G401.6 (cell line): ENCODE results near the gene HIC2.
A peak's percentile ranks its signal among the peaks of the same experiment; 100 is the strongest.
"Not testable (repeated sequence)": the region's sequence is repeated elsewhere in the genome, so short reads cannot be mapped to it uniquely, and the experiment has no call there.

Experiments
- FAIRE-seq: peaks from 2 replicates; lab custom pipeline; 2012; peaks lifted over from hg19 to GRCh38; lab: Jason Lieb, UNC

HIC2 gene

DNA sequence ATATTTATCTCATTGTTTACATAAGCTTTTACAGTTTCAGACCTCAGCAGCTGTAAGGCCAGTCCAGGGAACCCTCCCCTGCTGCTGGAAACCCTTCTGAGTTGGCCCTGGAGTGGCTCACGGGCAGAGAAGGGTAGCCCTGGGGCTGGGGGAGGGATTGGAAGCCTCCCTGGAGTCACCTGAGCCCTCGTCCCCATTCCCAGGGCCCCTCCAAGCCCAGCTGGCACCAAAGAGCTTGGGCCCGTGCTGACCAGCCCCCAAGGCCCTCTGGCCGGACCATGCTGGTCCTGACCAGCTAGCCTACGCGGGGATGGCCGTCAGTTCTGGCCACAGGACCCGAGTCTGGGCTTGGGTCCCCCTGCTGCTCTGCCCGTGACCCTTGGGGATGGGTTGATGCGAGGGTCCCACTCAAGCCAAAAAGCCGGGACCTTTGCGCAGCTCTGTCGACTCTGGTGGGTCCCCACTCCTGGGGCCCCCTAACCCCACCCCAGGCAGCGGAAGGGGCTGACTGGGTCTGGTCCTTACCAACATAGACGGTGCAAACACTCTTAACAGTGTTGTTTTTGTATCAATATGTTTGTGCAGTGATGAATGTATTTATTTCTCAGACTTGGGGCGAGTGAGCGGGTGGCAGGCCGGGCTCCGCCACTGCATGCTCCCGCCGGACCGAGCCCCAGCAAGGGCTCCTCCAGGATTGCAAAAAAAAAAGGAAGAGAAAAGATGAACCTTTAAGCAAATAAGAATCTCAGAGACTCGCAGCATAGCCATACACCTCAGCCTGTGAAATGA, 32.6 kb downstream of the HIC2 start:
- FAIRE-seq, result no peak

DNA sequence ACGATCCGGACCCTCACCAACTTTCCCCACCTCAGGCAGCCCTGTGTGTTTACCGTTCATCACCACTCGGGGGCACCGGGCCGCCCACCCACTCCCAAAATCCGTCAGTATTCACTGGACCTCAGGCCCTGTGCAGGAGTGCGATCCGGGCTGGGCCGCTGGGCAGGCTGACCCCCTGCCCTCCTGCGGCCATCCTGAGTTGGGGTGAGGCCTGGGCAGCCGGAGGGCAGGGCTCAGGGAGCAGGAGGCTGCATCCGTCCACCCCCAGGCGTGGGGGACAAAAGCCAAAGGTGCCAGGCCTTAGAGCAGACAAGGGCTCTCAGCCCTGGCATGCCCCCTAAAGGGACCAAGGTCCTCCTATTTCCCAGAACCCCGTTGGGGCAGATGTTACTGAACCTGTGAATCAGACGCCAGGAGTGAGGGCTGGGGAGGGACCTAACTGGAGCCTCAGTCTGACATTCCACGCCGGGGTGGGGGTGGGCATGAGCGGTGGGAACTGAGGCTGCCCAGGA, 33.2 kb downstream of the HIC2 start:
- no peak for FAIRE-seq

DNA sequence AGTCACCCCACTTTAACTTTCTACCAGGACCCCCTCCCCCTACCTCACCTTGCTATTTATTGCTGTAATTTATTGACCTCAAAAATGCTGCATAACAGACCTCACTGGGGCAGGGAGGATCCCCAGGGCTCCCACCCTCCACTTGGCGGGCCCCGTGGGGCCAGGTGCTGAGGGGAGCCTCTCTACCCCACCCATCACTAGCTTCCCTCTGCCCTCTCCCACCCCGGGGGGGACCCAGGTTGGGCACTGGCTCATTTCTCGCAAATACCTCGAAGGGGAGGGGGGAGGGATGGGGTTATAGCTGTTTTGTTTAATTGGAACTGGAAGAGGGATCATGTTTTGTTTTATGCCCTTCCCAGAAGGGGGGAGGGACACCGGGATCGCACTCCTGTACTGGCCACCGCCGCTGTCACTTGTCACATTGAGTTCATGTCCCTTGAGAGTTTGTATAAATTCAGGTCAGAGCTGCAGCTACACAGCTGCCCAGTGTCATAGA, 33.7 kb downstream of the HIC2 start:
- no peak for FAIRE-seq

DNA sequence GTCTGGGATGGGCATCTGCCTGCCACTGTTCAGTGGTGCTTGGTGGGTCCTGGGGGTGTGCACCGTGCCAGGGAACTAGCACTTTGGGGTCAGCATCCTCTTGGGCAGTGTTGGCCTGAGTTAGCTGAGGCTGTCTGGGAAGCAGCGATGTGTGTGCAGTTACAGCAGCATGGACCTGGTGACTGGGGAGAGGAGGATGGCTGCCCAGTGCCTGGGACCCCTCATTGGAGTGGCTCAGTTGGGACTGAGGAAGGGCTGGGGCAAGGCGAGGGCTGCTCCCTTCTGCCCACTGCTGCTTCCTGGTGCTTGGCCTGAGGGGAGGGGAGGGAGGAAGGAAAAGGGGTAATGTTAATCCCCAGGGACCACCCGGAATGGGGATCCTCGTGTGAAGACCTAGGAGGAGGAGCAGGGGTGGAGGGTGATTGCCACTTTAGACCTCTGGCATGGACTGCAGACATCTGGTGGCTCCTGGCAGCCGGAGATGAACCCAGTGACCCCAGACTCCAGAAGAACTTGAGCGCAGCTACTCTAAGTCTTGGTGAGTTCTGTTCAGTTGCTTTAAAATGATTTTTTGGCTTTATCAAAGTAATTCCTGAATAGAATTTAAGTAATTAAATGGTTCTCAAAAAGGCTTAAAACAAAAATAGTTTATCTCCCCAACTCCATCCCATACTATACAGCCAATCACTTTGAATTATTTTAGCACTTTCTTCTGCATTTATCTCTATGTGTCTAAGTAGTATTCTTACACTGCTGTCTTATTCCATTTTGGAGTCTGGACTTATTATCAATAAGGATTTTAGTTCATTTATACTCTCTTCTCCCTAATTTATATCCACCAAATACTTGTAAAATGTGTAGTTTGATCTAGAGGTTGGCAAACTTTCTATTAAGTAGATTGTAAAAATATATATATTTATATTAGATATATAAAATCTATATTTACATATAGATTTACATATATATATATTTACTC, 34.7 kb downstream of the HIC2 start:
- FAIRE-seq, result peak; percentile 47

DNA sequence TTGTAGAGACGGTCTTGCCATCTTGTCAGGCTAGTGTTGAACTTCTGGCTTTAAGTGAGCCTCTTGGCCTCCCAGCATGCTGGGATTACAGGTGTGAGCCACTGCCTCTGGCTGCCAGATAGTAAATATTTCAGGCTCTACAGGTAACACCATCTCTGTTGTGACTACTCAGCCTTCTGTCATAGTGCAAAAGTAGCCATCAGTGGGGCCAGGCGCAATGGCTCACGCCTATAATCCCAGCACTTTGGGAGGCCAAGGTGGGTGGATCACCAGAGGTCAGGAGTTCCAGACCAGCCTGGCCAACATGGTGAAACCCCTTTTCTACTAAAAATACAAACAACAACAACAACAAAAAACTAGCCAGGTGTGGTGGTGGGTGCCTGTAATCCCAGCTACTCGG, 35.5 kb downstream of the HIC2 start:
- not testable (repeated sequence) for FAIRE-seq

DNA sequence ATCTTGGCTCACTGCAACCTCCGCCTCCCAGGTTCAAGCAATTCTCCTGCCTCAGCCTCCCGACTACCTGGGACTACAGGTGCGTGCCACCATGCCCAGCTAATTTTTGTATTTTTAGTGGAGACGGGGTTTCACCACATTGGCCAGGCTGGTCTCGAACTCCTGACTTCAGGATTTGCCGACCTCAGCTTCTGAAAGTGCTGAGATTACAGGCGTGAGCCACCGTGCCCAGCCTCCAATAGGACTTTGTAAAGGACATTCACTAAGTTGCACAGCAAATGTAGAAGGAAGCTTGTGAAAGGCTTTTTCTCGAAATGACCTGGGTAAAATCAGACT, 37.8 kb downstream of the HIC2 start:
- FAIRE-seq, result not testable (repeated sequence)

DNA sequence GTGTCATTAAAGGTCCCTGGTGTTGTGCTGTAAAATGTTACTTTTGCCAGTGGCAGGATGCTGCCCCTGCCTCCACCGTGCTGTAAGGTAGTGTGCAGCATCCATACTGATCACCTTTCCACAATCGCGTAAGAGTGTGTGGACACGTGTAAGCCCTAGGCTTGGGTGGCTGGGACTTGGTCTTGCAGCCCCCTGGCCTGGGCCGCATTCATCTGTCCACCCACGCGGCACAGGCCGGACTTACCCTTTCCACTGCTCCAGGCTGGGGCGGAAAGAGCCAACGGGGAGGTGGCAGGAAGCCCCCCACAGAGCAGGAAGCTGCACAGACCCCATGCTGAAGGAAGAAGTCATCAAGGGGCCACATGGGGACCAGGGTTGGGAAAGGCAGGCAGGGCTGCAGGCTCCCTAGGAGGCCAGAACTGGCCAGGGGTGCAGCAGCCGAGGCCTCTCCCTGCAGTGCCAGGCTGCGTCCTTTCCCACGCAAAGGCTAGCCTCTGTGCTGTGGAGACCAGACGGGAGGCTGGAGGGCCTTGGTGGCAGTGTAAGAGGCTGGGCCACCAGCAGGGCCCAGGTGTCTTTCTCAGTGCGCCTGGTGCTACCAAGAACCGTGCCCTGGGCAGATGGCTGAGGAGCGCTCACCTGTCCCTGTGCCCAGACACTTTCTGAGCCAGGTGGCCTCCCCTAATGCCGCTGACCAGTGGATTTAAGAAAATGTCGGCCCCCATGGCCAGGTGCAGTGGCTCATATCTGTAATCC, 38.3 kb downstream of the HIC2 start:
- no peak for FAIRE-seq

DNA sequence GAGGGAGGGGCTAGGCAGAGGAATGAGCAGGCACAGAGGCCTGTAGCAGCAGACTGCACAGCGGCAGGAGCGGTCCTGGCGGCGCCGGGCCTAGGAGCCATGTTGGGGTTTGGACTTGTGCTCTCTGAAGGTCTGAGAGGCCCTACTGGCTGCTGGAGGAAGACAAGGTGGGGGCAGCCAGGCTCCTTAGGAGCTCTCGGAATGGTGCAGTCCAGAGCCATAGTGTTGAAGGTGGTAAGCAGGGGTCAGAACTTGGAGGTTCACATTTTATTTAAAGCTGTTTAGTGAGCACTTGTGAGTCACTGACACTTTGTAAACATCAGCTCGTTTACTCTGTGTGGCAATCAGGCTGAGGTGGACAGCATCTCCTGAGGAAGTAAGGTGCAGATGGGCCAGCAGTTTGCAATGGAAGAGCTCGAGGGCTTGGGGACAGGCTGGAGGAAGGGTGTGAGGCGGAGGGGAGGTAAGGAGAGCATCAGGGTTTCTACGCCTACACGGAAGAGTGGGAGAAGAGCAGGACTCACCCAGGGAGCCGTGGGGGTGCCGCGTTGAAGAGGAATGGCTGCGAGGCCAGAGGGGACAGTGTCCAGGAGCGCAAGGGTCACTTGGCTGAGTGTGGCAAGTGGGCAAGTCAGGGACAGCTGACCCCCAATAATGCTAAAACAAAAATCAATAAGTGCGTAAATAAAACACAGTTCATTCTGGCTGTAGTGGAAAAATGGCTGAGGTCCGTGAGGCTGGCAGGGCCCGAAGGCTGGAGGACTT, 40.0 kb downstream of the HIC2 start:
- FAIRE-seq, result no peak

DNA sequence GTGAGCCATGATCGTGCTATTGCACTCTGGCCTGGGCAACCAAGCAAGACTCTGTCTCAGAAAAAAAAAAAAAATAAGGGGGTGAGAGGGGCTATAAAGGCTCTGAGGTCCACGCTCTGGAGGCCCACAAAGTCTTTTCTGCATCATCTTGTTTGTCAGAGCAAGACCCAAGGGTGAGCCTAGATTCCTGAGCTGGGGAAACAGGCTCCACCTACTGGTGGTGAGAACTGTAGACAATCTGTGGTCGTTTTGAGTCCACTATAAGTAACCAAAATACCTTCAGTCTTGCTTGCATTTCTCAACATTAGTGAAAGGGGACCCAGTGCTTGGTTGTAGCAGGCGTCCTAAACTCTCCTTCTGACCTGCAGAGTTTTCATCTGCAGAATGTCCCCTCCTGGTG, 45.5 kb downstream of the HIC2 start:
- FAIRE-seq, result peak; percentile 84

DNA sequence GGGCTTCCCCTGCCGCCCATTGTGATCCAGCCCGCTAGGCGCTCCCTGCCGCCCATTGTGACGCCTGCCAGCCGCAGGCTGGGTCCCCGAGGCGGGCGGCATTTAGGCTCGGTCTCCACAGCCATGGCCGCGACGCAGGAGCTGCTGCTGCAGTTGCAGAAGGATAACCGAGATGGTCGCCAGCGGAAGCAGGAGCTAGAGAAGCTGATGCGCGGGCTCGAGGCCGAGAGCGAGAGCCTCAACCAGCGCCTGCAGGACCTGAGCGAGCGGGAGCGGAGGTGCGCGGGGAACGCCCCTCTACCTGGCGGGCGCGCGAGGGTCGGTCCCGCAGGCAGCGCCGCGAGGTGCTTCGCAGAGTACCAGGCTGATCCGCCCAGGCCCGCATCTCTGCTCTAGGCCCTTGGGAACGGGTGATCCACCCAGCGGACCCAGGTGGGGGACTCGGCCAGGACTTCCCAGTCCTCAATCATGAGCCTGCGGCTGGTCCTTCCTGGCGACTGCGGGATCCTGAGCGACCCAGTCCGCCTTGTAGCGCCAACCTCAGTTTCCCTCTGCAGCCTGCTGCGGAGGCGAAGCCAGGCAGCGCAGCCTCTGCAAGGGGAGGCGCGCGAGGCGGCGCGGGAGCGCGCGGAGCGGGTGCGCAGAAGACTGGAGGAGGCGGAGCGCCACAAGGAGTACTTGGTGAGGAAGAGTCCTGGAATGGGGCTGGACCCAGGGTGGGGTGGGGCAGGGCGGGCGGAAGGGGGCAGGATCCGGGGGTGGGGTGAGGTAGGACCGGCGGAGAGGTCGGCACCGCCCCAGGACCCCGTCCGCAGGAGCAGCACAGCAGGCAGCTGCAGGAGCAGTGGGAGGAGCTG, 50.4 kb downstream of the HIC2 start, which contains the start of gene TMEM191C:
Gene TMEM191C, plus strand, starts transcription at position 51 of the 857 bp plus-strand sequence. Its CDS starts 73 bp downstream, at position 124.
- FAIRE-seq, result not testable (repeated sequence)

DNA sequence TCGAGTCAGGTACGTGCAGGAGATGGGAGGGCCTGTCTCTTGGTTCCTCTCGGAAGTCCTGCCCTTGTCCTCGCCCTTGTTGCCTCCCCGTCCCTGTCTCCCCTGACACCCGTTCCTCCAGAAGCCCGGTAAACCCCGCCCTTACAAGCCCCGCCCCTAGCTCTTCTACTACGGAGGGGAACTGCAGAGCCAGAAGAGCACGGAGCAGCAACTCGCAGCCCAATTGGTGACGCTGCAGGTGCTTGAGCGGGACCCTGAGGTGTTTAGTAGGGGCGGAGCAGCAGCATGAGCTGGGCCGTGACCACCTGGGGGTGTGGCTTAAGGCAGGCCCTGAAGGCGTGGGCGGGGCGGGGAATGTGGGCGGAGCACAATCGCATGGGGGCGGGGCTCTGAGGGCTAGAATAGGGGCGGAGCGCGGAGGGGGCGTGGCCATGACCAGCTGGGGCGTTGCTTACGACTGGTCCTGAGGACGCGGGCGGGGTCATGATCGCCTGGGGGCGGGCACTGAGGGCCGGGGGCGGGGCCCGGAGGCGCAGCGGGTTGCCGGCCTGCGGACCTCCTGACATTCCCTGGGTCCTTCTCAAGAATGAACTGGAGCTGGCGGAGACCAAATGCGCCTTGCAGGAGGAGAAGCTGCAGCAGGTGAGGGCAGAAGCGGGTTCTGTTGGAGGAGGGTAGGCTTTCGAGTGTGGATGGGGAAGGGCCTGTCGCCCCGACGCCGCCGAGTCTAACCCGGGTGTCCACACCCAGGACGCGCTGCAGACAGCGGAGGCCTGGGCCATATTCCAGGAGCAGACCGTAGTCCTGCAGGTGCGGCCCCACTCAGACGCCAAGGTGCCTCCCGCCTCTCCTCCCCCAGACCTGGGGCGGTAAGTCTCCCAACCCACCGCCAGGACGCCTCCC, 51.3 kb downstream of the HIC2 start:
- not testable (repeated sequence) for FAIRE-seq

DNA sequence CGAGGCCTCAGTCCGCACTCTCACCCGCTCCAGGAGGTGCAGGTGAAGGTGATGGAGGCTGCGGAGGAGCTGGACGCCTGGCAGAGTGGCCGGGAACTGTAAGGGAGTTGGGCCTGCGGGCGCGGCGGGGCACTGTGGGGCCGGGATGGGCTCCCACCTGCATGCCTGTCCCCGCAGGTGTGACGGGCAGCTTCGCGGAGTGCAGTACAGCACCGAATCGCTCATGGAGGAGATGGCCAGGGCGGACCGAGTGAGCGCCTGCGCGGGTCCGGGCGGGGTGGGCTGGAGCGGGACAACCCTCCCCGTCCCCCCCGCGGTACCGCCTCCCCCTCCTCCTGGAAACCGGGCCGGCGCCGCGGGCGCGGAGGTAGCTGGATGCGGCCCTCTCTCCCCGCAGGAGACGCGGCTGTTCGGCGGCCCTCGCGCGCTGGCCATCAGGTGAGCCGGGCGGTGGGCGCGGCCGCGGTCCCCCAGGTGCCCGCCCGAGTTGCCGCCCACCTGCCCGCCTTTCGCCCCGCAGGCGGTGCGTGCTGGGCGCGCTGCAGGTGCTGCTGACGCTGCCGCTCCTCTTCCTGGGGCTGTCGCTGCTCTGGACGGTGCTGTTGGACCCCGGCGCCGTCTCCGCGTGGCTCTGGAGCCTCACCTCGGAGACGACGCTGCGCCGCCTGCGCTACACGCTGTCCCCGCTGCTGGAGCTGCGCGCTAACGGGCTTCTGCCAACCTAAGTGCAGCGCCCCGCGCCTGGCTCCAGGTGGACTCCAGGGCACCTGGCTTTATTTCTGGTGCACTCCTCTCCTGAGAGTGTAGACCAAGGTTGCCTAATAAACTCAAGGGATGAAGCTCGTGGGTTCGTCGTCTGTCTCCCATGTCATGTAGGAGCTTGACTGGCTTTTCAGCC, 52.2 kb downstream of the HIC2 start:
- not testable (repeated sequence) for FAIRE-seq

DNA sequence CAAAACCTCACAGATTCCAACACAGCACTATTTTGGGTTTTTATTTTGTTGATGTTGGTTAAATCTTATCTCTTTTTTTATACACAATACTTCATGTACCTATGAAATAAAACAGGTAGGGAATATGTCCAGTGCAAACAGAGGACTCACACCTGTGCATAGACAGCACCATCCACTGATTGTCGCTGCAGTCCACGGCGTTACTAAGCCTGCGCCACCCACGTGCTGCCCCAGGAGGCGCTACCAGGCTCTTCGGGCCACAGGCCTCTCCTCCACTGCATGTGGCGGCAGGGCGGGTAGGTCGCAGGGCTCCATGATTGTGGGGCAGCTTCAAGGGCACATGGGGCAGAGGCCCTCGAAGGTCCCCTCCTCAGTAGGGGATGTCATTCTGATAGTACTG, 55.8 kb downstream of the HIC2 start:
- not testable (repeated sequence) for FAIRE-seq

DNA sequence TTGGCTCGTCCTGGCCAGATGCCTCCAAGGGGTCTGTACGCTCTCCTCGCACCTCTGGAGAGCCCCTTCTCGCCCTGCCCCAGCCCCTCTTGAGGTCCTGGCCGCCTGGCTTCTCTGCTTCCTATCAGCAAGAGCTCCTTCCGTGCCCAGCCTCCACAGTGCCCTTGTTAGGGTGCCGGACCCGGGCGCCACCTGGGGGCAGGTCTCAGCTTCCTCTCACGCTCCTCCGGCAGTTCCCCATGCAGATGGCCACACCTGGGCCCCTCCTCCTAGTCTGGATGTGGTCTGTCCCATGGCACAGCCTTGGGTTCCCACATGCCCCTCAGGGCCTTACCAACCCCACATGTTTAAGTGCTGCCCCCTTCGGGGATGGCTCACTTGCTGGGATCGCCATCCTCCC, 56.5 kb downstream of the HIC2 start:
- not testable (repeated sequence) for FAIRE-seq

DNA sequence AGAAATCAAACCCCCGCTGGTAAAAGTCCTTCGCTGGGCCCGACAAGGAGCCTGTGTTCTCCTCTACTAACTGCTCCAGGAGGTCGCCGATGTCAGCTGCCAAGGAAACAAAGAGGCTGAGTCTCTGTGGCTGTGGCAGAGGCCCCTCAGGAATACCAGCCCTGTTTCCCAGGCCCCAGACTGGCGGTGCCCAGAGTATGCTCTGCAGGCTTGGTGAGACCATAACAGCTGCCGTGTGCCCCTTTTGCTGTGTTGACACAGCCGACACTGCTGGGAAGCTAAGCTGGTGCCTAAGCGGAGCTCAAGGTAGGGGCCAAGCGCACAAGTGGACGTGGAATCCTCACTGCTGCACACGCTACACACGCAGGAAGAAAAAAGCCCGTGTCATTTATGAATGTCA, 66.9 kb downstream of the HIC2 start:
- FAIRE-seq, result not testable (repeated sequence)

DNA sequence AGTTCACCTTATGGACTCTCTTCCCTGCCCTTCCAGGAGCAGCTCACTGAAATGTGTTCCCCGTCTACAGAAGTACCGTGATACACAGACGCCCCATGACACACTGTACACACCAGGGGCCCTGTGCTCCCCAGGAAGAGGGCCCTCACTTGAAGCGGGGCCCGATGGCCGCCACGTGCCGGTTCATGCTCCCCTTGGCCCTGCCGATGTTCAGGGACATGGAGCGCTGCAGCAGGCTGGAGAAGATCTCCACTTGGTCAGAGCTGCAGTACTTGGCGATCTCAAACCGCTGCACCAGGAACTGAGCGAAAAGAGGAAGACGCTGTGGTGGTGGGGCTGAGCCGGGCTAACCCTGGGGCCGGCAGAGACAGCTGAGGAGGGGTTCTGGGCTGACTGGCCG, 70.6 kb downstream of the HIC2 start:
- not testable (repeated sequence) for FAIRE-seq

DNA sequence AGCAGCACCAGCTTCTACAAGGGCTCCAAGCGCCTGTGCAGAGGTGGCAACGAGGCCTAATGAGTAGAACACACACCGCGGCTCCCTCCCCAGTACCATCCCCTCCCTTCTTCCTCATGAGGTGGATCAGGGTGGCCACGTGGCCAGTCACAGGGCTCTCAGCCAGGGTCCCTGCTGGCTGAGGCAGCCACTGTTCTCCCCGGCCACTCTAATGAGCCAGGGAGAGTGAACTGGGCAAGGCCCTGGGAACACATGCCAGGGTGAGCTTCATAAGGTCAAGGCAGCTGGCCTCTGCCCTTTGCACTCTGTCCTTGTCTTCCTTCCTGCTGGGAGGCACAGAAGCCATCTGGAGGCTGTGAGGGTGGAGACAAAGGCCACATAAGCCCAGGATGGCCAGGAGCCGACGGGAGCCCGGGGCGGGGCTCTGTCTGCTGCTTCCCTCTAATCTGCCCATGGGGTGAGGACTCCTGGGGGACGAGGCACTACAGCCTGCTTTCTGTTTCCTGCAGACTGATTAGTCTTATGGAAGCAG, 72.0 kb downstream of the HIC2 start:
- not testable (repeated sequence) for FAIRE-seq

DNA sequence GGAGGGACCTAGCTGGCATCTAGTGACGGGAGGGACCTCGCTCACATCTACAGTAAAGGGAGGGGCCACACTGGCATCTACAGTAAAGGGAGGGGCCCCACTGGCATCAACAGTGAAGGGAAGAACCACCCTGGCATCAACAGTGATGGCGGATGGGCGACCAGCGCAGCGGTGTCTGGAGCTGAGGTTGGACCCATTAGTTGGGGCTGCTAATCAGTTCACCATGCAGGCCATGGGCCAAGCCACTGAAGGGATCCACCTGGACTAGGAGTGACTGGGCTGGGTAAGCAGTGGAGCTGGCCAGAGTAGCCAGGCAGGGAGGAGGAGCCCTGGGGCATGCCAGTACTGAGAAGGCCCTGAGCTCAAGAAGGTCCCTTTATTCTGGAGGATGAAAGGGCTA, 73.4 kb downstream of the HIC2 start:
- FAIRE-seq, result not testable (repeated sequence)
